Immature natural killer cell (primary cell): Measurements from ENCODE around the gene SMG9. TPM values are rescaled to one million over a fixed set of nuclear protein-coding genes. Genes with fewer than 3 reads are reported as not detected.

ENCODE experiments used
- DNase-seq, 3 donors: peaks; one replicate each; pipeline ENCODE4 v3.0.0; 2022; ENCODE audit warnings: mixed read lengths in 1 of 3
- H3K27ac Mint-ChIP-seq, 6 donors: one replicate each; pipeline ENCODE4 v1.8.0; 2020; ENCODE audit warnings: mixed read lengths in 6 of 6, mild to moderate bottlenecking in 5 of 6, inconsistent platforms in 4 of 6, moderate library complexity in 3 of 6
- H3K27me3 Mint-ChIP-seq, 3 donors: one replicate each; pipeline ENCODE4 v1.8.0; 2020 to 2021; ENCODE audit warnings: low read depth in 3 of 3, mild to moderate bottlenecking in 3 of 3, mixed read lengths in 3 of 3, moderate library complexity in 3 of 3, inconsistent platforms in 1 of 3
- H3K36me3 Mint-ChIP-seq, 3 donors: one replicate each; pipeline ENCODE4 v1.8.0; 2020; ENCODE audit warnings: mixed read lengths in 3 of 3, inconsistent platforms in 2 of 3, mild to moderate bottlenecking in 2 of 3
- H3K4me1 Mint-ChIP-seq, 2 donors: one replicate each; pipeline ENCODE4 v1.8.0; 2020; ENCODE audit warnings: inconsistent platforms in 2 of 2, mild to moderate bottlenecking in 2 of 2, mixed read lengths in 2 of 2, moderate library complexity in 1 of 2
- H3K4me3 Mint-ChIP-seq, 5 donors: one replicate each; pipeline ENCODE4 v1.8.0; 2020; ENCODE audit warnings: mild to moderate bottlenecking in 5 of 5, mixed read lengths in 5 of 5, inconsistent platforms in 3 of 5, moderate library complexity in 3 of 5
- H3K9me3 Mint-ChIP-seq, 6 donors: one replicate each; pipeline ENCODE4 v1.8.0; 2020; ENCODE audit warnings: mild to moderate bottlenecking in 6 of 6, mixed read lengths in 6 of 6, inconsistent platforms in 4 of 6, moderate library complexity in 3 of 6
- polyA plus RNA-seq, 3 donors: library from polyadenylated mRNA; unstranded; fragments of 300-500 nt; fragmentation: Illumina TruSeq; gene quantifications; one replicate each; pipeline ENCODE4 v1.2.3, GENCODE V29; 2021

Gene SMG9, protein sequence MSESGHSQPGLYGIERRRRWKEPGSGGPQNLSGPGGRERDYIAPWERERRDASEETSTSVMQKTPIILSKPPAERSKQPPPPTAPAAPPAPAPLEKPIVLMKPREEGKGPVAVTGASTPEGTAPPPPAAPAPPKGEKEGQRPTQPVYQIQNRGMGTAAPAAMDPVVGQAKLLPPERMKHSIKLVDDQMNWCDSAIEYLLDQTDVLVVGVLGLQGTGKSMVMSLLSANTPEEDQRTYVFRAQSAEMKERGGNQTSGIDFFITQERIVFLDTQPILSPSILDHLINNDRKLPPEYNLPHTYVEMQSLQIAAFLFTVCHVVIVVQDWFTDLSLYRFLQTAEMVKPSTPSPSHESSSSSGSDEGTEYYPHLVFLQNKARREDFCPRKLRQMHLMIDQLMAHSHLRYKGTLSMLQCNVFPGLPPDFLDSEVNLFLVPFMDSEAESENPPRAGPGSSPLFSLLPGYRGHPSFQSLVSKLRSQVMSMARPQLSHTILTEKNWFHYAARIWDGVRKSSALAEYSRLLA
- 1 to 10 TPM; 1.9 to 9.3 (median 5.1) TPM for polyA plus RNA-seq

- Mint-ChIP-seq H3K9me3 (no peaks in the 10 kb centered on the region), H3K4me1 (peaks cover 26 to 31% of the 10 kb centered on the region in 2 donors), H3K27ac (peak within 1 kb of the TSS; percentile 96 to 99 (median 98)), H3K27me3 (peaks cover 11 to 15% (median 13%) of the 10 kb centered on the region in 3 donors), H3K36me3 (peaks cover 4 to 6% (median 5%) of the 10 kb centered on the region in 3 donors), H3K4me3 (peak within 1 kb of the TSS; percentile 96 to 99 (median 97))
- peak; percentile 99 to 100 (median 99) for DNase-seq
Measured at GRCh38 chr19:43754503-43755255, at the start of gene SMG9. TSS of gene SMG9 (minus strand) at chr19:43754962. CDS start at chr19:43750741, 4,221 bp downstream.

- Mint-ChIP-seq H3K4me1 (no peaks in the 10 kb centered on the region), H3K27ac (no peak overlapping the region), H3K9me3 (no peaks in the 10 kb centered on the region), H3K36me3 (no peaks in the 10 kb centered on the region), H3K27me3 (peaks cover 3 to 6% (median 4%) of the 10 kb centered on the region in 3 donors), H3K4me3 (no peak overlapping the region)
- no peak for DNase-seq
Measured at GRCh38 chr19:43804432-43804831, 49.7 kb upstream of the SMG9 start.

- DNase-seq, result no peak
- H3K9me3 Mint-ChIP-seq, result no peaks in the 10 kb centered on the region
- peaks cover 6% of the 10 kb centered on the region in 2 donors for H3K4me1 Mint-ChIP-seq
- no peaks in the 10 kb centered on the region for H3K36me3 Mint-ChIP-seq
- H3K27me3 Mint-ChIP-seq, result peaks cover 4 to 9% (median 4%) of the 10 kb centered on the region in 3 donors
- H3K4me3 Mint-ChIP-seq, result no peak within 1 kb of the TSS
- H3K27ac Mint-ChIP-seq, result no peak within 1 kb of the TSS
Measured at GRCh38 chr19:43802216-43802951, 47.6 kb upstream of the SMG9 start, which contains the start of gene LYPD5. TSS of gene LYPD5 (minus strand) at chr19:43802447. CDS start at chr19:43802380, 67 bp downstream.

DNA sequence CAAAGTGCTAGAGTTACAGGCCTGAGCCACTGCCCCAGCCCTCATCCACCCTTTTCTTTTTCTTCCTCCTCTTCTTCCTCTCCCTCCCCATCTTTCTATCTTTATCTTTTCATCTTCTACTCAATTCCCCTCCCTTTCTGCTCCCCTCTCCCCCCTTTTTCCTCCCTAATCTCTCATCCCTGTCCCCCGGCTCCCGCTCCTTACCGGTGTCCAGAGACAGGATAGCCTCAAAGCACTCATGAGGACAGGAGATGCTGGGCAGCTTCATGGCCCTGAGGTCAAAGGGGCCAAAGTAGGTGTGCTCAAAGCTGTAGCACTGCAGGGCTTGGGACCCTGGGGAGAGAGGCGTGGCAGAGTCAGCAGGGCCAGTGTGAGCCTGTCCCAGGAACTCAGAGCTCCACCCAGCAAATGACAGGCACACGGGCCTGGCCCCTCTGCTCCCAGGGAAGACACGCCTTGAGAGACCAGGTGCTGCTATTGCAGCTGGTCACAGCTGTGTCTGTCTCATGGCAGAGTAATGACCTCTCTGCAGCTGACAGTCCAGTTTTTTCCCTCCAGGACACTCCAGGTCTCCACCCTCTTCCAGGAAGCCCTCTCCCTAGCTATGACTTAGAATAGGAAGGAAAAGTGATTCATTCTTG lies 44.9 kb upstream of the SMG9 start:
- no peak for DNase-seq
- Mint-ChIP-seq H3K36me3 (no peaks in the 10 kb centered on the region), H3K4me1 (peaks cover 6% of the 10 kb centered on the region in 2 donors), H3K27me3 (peaks cover 5 to 9% (median 6%) of the 10 kb centered on the region in 3 donors), H3K27ac (no peak overlapping the region), H3K9me3 (peaks cover 0 to 3% (median 0%) of the 10 kb centered on the region in 6 donors), H3K4me3 (peak overlapping the region in 4 of 5 donors; percentile 46 to 66 (median 51))

DNA sequence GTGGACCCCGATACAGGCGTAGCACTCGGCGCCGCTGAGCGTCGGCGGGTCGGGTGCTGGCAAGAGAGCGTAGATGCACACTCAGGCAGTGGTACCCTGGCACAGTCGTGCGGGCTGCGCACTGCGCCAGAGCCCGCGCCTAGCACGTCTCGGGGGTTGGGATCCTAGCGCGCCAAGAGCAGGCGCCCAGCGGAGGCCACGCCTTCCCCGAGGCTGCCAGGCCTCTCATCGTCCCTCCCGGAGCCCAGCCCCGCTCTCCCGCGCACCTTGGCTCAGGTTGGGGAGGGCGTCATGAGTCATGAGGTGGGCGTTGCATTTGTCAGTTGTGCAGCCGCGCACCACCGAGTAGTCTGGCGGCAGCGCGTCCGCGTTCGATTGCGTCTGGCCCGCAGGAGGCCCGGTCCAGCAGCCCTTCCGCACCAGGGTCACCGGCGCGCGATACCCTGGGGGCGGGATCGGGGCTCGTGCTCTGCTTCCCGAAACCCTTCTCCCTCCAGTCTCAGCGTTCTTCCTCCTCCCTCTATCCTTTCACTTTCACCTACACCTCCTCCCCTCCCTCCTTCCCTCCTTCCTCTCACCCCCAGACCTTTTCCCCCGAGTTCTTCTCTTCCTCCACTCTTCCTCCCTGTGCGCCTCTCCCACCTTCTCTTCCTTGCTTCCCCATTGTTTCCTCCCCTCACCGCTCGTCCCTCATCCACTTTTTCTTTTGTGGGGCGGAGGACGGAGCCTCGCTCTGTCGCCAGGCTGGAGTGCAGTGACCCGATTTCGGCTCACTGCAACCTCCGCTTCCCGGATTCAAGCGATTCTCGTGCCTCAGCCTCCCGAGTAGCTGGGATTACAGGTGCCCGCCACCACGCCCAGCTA lies 44.0 kb upstream of the SMG9 start:
- Mint-ChIP-seq H3K4me3 (peak overlapping the region; percentile 44 to 66 (median 49)), H3K4me1 (peaks cover 6% of the 10 kb centered on the region in 2 donors), H3K36me3 (no peaks in the 10 kb centered on the region), H3K9me3 (peaks cover 0 to 3% (median 0%) of the 10 kb centered on the region in 6 donors), H3K27me3 (peaks cover 5 to 9% (median 6%) of the 10 kb centered on the region in 3 donors), H3K27ac (no peak overlapping the region)
- DNase-seq, result no peak

GRCh38 chr19:43798026-43798545 lies 43.3 kb upstream of the SMG9 start:
- Mint-ChIP-seq H3K4me1 (peaks cover 6% of the 10 kb centered on the region in 2 donors), H3K27me3 (peaks cover 6 to 9% (median 7%) of the 10 kb centered on the region in 3 donors), H3K9me3 (peaks cover 0 to 3% (median 0%) of the 10 kb centered on the region in 6 donors), H3K4me3 (peak overlapping the region in 4 of 5 donors; percentile 25 to 66 (median 49)), H3K36me3 (no peaks in the 10 kb centered on the region), H3K27ac (no peak overlapping the region)
- no peak for DNase-seq

GRCh38 chr19:43797556-43797955 lies 42.8 kb upstream of the SMG9 start:
- peaks cover 5 to 9% (median 8%) of the 10 kb centered on the region in 3 donors for H3K27me3 Mint-ChIP-seq
- DNase-seq, result no peak
- peaks cover 6% of the 10 kb centered on the region in 2 donors for H3K4me1 Mint-ChIP-seq
- no peaks in the 10 kb centered on the region for H3K36me3 Mint-ChIP-seq
- H3K4me3 Mint-ChIP-seq, result peak overlapping the region in 1 of 5 donors; percentile 55
- H3K27ac Mint-ChIP-seq, result peak overlapping the region in 1 of 6 donors; percentile 51
- peaks cover 0 to 3% (median 0%) of the 10 kb centered on the region in 6 donors for H3K9me3 Mint-ChIP-seq

DNA sequence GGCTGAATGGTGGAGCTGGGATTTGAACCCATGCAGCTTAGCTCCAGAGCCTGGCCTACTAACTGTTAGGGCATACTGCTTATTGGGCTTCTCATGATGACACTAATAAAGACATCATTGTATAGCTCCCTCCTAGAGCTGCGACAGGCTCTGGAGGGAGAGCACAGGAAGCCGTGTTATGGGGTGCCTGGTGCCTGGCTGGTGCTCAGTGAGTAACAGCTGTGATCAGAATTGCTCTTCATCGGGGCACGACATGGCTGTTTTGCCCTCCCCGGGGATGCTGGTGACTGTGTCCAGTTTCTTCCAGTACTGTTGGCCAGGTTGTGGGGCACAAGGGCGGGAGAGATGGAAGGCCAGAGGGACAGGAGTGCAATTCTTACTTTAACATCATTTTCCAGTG lies 42.4 kb upstream of the SMG9 start:
- Mint-ChIP-seq H3K27ac (no peak overlapping the region), H3K4me3 (peak overlapping the region in 2 of 5 donors; percentile 14 to 55), H3K36me3 (no peaks in the 10 kb centered on the region), H3K4me1 (peaks cover 6% of the 10 kb centered on the region in 2 donors), H3K27me3 (peaks cover 5 to 8% (median 7%) of the 10 kb centered on the region in 3 donors), H3K9me3 (peaks cover 0 to 3% (median 0%) of the 10 kb centered on the region in 6 donors)
- no peak for DNase-seq

DNA sequence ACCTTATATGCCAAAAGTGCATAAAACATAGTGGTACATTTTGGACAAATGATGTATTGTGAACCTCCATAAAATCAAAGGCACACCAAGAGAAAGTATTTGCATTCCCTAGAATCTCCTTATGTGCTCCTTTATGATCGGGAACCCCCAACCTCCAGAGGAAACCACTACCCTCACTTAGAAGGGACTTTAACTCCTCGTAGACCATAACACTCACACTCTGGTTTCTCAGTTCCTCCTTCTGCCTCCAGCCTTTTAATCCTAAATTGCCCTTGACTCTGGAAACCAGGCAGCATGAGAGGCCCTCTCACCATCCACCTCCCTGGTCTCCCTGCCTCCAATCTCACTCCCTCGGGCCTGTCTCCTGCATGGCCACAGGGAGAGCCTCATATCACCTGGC lies 35.8 kb upstream of the SMG9 start:
- H3K4me1 Mint-ChIP-seq, result no peaks in the 10 kb centered on the region
- H3K9me3 Mint-ChIP-seq, result no peaks in the 10 kb centered on the region
- DNase-seq, result no peak
- no peaks in the 10 kb centered on the region for H3K36me3 Mint-ChIP-seq
- no peak overlapping the region for H3K27ac Mint-ChIP-seq
- peaks cover 0 to 8% (median 5%) of the 10 kb centered on the region in 3 donors for H3K27me3 Mint-ChIP-seq
- H3K4me3 Mint-ChIP-seq, result no peak overlapping the region

GRCh38 chr19:43789029-43789428 lies 34.3 kb upstream of the SMG9 start:
- no peak for DNase-seq
- Mint-ChIP-seq H3K4me3 (no peak overlapping the region), H3K27me3 (peaks cover 0 to 8% (median 6%) of the 10 kb centered on the region in 3 donors), H3K9me3 (peaks cover 0 to 3% (median 0%) of the 10 kb centered on the region in 6 donors), H3K27ac (no peak overlapping the region), H3K36me3 (no peaks in the 10 kb centered on the region), H3K4me1 (no peaks in the 10 kb centered on the region)

- Mint-ChIP-seq H3K9me3 (peaks cover 0 to 3% (median 0%) of the 10 kb centered on the region in 6 donors), H3K36me3 (peaks cover 0 to 3% (median 0%) of the 10 kb centered on the region in 3 donors)
Measured at GRCh38 chr19:43786665-43787064, 31.9 kb upstream of the SMG9 start.

More at GRCh38 chr19:43786665-43787064, 31.9 kb upstream of the SMG9 start:
- H3K4me1 Mint-ChIP-seq, result no peaks in the 10 kb centered on the region
- H3K27me3 Mint-ChIP-seq, result peaks cover under 1 to 17% (median 17%) of the 10 kb centered on the region in 3 donors
- no peak overlapping the region for H3K4me3 Mint-ChIP-seq
- H3K27ac Mint-ChIP-seq, result no peak overlapping the region
- DNase-seq, result no peak
